Upper lobe of left lung (tissue), 4 donors: ENCODE data around the gene PVALEF.

Source experiments
- CTCF ChIP-seq, 6 experiments: fragments of 450-650 bp in 4 of 6; fragments of 200-600 bp in 2 of 6; sonication (generic) in 2 of 6; IDR thresholded peaks; one replicate each; pipeline ENCODE4 v1.5.1; 2016 to 2019; ENCODE audit warnings: antibody characterized with exemption in 6 of 6
- EP300 ChIP-seq, 4 donors: sonication (generic); formaldehyde crosslinking; IDR thresholded peaks; one replicate each; pipeline ENCODE4 v1.5.1; 2017; ENCODE audit warnings: antibody characterized with exemption in 4 of 4, control low read depth in 2 of 4
- POLR2A ChIP-seq, 4 donors: fragments of 450-650 bp; IDR thresholded peaks; one replicate each; pipeline ENCODE4 v1.5.1; 2016 to 2017; ENCODE audit warnings: antibody characterized with exemption in 4 of 4, mild to moderate bottlenecking in 2 of 4
- POLR2AphosphoS5 ChIP-seq, 2 donors: sonication (generic); formaldehyde crosslinking; IDR thresholded peaks; one replicate each; pipeline ENCODE4 v1.5.1; 2017; ENCODE audit warnings: antibody characterized with exemption in 2 of 2

GRCh38 chr17:81165246-81166032 lies at the start of gene PVALEF:
- TF ChIP-seq EP300 (IDR thresholded peaks at IDR 0.05) (no peak), CTCF (IDR thresholded peaks at IDR 0.05) (no peak), POLR2A (IDR thresholded peaks at IDR 0.05) (no peak), POLR2AphosphoS5 (IDR thresholded peaks at IDR 0.05) (no peak)
